ENCODE data around the gene LMF1.

GRCh38 chr16:882256-882655 is 88.5 kb downstream of the LMF1 start:
- no peak for TF ChIP-seq SIN3A (IDR thresholded peaks at IDR 0.05; ENCODE audit: borderline replicate concordance, insufficient read depth, low read length)
- no peak for TF ChIP-seq REST (IDR thresholded peaks at IDR 0.05; ENCODE audit: insufficient read depth in 1 of 2, low read depth in 2 of 2, low read length in 2 of 2)
- no peak for TF ChIP-seq POLR2AphosphoS5 (IDR thresholded peaks at IDR 0.05; ENCODE audit: low read depth, low read length)
- no peak for TF ChIP-seq TAF1 (IDR thresholded peaks at IDR 0.05; ENCODE audit: borderline replicate concordance, insufficient read depth, low read length)
- no peak for TF ChIP-seq FOXP2 (optimal IDR thresholded peaks at IDR 0.05; ENCODE audit: borderline replicate concordance, extremely low read depth, extremely low read length, insufficient read depth)

All from PFSK-1 (cell line).